Muscle layer of colon (tissue), 2 donors: ENCODE measurements around the gene NXN.

Source experiments
- H3K27ac ChIP-seq: one replicate; pipeline ENCODE4 v1.7.0; 2013; ENCODE audit warnings: low read depth, mild to moderate bottlenecking, low read length, moderate library complexity
- H3K27me3 ChIP-seq, 2 donors: one replicate each; pipeline ENCODE4 v1.7.0; 2013; ENCODE audit warnings: low read length in 2 of 2, mild to moderate bottlenecking in 2 of 2; ENCODE audit not compliant: insufficient read depth in 2 of 2, control insufficient read depth in 1 of 2
- H3K36me3 ChIP-seq: one replicate; pipeline ENCODE4 v1.7.0; 2013; ENCODE audit warnings: mild to moderate bottlenecking, low read length; ENCODE audit not compliant: insufficient read depth
- H3K4me1 ChIP-seq: one replicate; pipeline ENCODE4 v1.7.0; 2013; ENCODE audit warnings: mild to moderate bottlenecking, low read length; ENCODE audit not compliant: insufficient read depth
- H3K4me3 ChIP-seq, 2 donors: one replicate each; pipeline ENCODE4 v1.7.0; 2013; ENCODE audit warnings: low read length in 2 of 2, low read depth in 1 of 2, mild to moderate bottlenecking in 1 of 2, moderate library complexity in 1 of 2
- H3K9ac ChIP-seq: one replicate; pipeline ENCODE4 v1.7.0; 2013; ENCODE audit warnings: low read length
- H3K9me3 ChIP-seq: one replicate; pipeline ENCODE4 v1.7.0; 2013; ENCODE audit warnings: mild to moderate bottlenecking, low read length
- donor health status: abdominal sarcoma.
- donor health status: Adenocarcinoma of cecum.

Gene NXN

GRCh38 chr17:946510-947236 is 32.9 kb downstream of the NXN start:
- H3K27me3 ChIP-seq = no peaks in the 10 kb centered on the region
- H3K4me1 ChIP-seq = peaks cover 40% of the 10 kb centered on the region
- H3K36me3 ChIP-seq = no peaks in the 10 kb centered on the region
- H3K27ac ChIP-seq = no peak overlapping the region
- H3K4me3 ChIP-seq = no peak overlapping the region
- no peaks in the 10 kb centered on the region for H3K9me3 ChIP-seq
- no peak overlapping the region for H3K9ac ChIP-seq

- H3K9me3 ChIP-seq = no peaks in the 10 kb centered on the region
- H3K27ac ChIP-seq = peak overlapping the region; percentile 49
- H3K36me3 ChIP-seq = no peaks in the 10 kb centered on the region
- no peak overlapping the region for H3K4me3 ChIP-seq
- H3K9ac ChIP-seq = no peak overlapping the region
- peaks cover 36% of the 10 kb centered on the region for H3K4me1 ChIP-seq
- H3K27me3 ChIP-seq = no peaks in the 10 kb centered on the region
Measured at GRCh38 chr17:945672-946071, 33.9 kb downstream of the NXN start.

- Histone ChIP-seq H3K4me1 (peaks cover 24% of the 10 kb centered on the region), H3K27ac (peak overlapping the region; percentile 19), H3K27me3 (no peaks in the 10 kb centered on the region), H3K9ac (no peak overlapping the region), H3K36me3 (no peaks in the 10 kb centered on the region), H3K4me3 (no peak overlapping the region), H3K9me3 (no peaks in the 10 kb centered on the region)
Measured at GRCh38 chr17:944266-944826, 35.2 kb downstream of the NXN start.

GRCh38 chr17:935485-935884 is 44.1 kb downstream of the NXN start:
- Histone ChIP-seq H3K4me1 (peaks cover 24% of the 10 kb centered on the region), H3K4me3 (no peak overlapping the region), H3K27me3 (no peaks in the 10 kb centered on the region), H3K36me3 (no peaks in the 10 kb centered on the region), H3K9me3 (no peaks in the 10 kb centered on the region), H3K9ac (no peak overlapping the region), H3K27ac (peak overlapping the region; percentile 44)

GRCh38 chr17:933312-934073 is 46.1 kb downstream of the NXN start:
- Histone ChIP-seq H3K27ac (peak overlapping the region; percentile 85), H3K9me3 (no peaks in the 10 kb centered on the region), H3K4me1 (peaks cover 36% of the 10 kb centered on the region), H3K36me3 (no peaks in the 10 kb centered on the region), H3K4me3 (peak overlapping the region in 1 of 2 donors; percentile 27), H3K27me3 (no peaks in the 10 kb centered on the region), H3K9ac (peak overlapping the region; percentile 11)

GRCh38 chr17:930258-930657 is 49.3 kb downstream of the NXN start:
- H3K27me3 ChIP-seq = no peaks in the 10 kb centered on the region
- peaks cover 39% of the 10 kb centered on the region for H3K4me1 ChIP-seq
- no peak overlapping the region for H3K27ac ChIP-seq

GRCh38 chr17:929586-929985 is 50.0 kb downstream of the NXN start:
- H3K27me3 ChIP-seq = no peaks in the 10 kb centered on the region
- no peak overlapping the region for H3K4me3 ChIP-seq
- no peaks in the 10 kb centered on the region for H3K9me3 ChIP-seq
- H3K4me1 ChIP-seq = peaks cover 39% of the 10 kb centered on the region
- H3K9ac ChIP-seq = no peak overlapping the region
- no peaks in the 10 kb centered on the region for H3K36me3 ChIP-seq
- no peak overlapping the region for H3K27ac ChIP-seq

More at GRCh38 chr17:930258-930657, 49.3 kb downstream of the NXN start:
- Histone ChIP-seq H3K4me3 (no peak overlapping the region), H3K9me3 (no peaks in the 10 kb centered on the region), H3K9ac (no peak overlapping the region), H3K36me3 (no peaks in the 10 kb centered on the region)

GRCh38 chr17:927611-928461 is 51.7 kb downstream of the NXN start:
- H3K9ac ChIP-seq = no peak overlapping the region
- no peaks in the 10 kb centered on the region for H3K36me3 ChIP-seq
- H3K27ac ChIP-seq = peak overlapping the region; percentile 1
- H3K27me3 ChIP-seq = no peaks in the 10 kb centered on the region
- H3K4me1 ChIP-seq = peaks cover 29% of the 10 kb centered on the region
- no peak overlapping the region for H3K4me3 ChIP-seq
- H3K9me3 ChIP-seq = no peaks in the 10 kb centered on the region

- no peak overlapping the region for H3K4me3 ChIP-seq
- no peaks in the 10 kb centered on the region for H3K27me3 ChIP-seq
- peaks cover 27% of the 10 kb centered on the region for H3K4me1 ChIP-seq
- H3K36me3 ChIP-seq = no peaks in the 10 kb centered on the region
- H3K9ac ChIP-seq = no peak overlapping the region
- no peaks in the 10 kb centered on the region for H3K9me3 ChIP-seq
- H3K27ac ChIP-seq = no peak overlapping the region
Measured at GRCh38 chr17:925817-926216, 53.8 kb downstream of the NXN start.

- Histone ChIP-seq H3K9ac (no peak overlapping the region), H3K9me3 (no peaks in the 10 kb centered on the region), H3K36me3 (no peaks in the 10 kb centered on the region), H3K4me1 (peaks cover 19% of the 10 kb centered on the region), H3K4me3 (no peak overlapping the region), H3K27me3 (no peaks in the 10 kb centered on the region), H3K27ac (no peak overlapping the region)
Measured at GRCh38 chr17:924711-925475, 54.7 kb downstream of the NXN start.
